WERI-Rb-1 (cell line): ENCODE results near the gene CRKL.
"Not testable (repeated sequence)": the region's sequence is repeated elsewhere in the genome, so short reads cannot be mapped to it uniquely, and the experiment has no call there.

Source experiments
- DNase-seq: peaks from one replicate; pipeline ENCODE4 v3.0.0-alpha.2; 2020
- H3K27ac ChIP-seq: fragments of 250-450 bp; sonication (Bioruptor Pico); 2 replicates; pipeline ENCODE4 v1.5.1; 2020; ENCODE audit warnings: mild to moderate bottlenecking, moderate library complexity
- H3K27me3 ChIP-seq: fragments of 250-450 bp; sonication (Bioruptor Pico); 2 replicates; pipeline ENCODE4 v1.5.1; 2021; ENCODE audit warnings: mild to moderate bottlenecking, low read depth, moderate library complexity; ENCODE audit not compliant: insufficient read depth, severe bottlenecking
- H3K36me3 ChIP-seq: fragments of 250-450 bp; sonication (Bioruptor Pico); 2 replicates; pipeline ENCODE4 v1.5.1; 2020; ENCODE audit warnings: mild to moderate bottlenecking, moderate library complexity
- H3K4me3 ChIP-seq: 2 replicates; pipeline ENCODE4 v1.5.1; 2011; ENCODE audit warnings: low read depth, mild to moderate bottlenecking, control low read depth, low read length
- H3K9me3 ChIP-seq: fragments of 250-450 bp; sonication (Bioruptor Pico); 2 replicates; pipeline ENCODE4 v1.5.1; 2021; ENCODE audit warnings: mild to moderate bottlenecking, moderate library complexity; ENCODE audit not compliant: severe bottlenecking
- CTCF ChIP-seq: IDR thresholded peaks from 2 replicates; pipeline ENCODE4 v1.5.1; 2011; ENCODE audit warnings: low read depth, mild to moderate bottlenecking, control low read depth, inconsistent platforms, low read length

The CRKL gene

GRCh38 chr22:20890975-20891374 is 26.2 kb upstream of the CRKL start:
- no peaks in the 10 kb centered on the region for H3K9me3 ChIP-seq
- peaks cover 26% of the 10 kb centered on the region for H3K36me3 ChIP-seq
- no peak overlapping the region for H3K27ac ChIP-seq
- no peak for TF ChIP-seq CTCF
- H3K4me3 ChIP-seq = no peak overlapping the region
- no peaks in the 10 kb centered on the region for H3K27me3 ChIP-seq
- DNase-seq = no peak

- H3K4me3 ChIP-seq, DNase-seq, H3K27ac ChIP-seq, H3K36me3 ChIP-seq, H3K9me3 ChIP-seq, H3K27me3 ChIP-seq: not testable (repeated sequence)
These were observed 19.5 kb upstream of the CRKL start for GRCh38 chr22:20897737-20898136.

GRCh38 chr22:20899827-20900423 is 17.3 kb upstream of the CRKL start:
- no peak overlapping the region for H3K4me3 ChIP-seq
- H3K36me3 ChIP-seq = no peaks in the 10 kb centered on the region
- no peak overlapping the region for H3K27ac ChIP-seq
- TF ChIP-seq CTCF = no peak
- no peaks in the 10 kb centered on the region for H3K9me3 ChIP-seq
- no peaks in the 10 kb centered on the region for H3K27me3 ChIP-seq
- no peak for DNase-seq

- not testable (repeated sequence) for H3K4me3 ChIP-seq, H3K36me3 ChIP-seq, H3K27ac ChIP-seq, H3K9me3 ChIP-seq, DNase-seq, H3K27me3 ChIP-seq
These were observed 15.8 kb upstream of the CRKL start for GRCh38 chr22:20901093-20902033.

- Histone ChIP-seq H3K27me3 (no peaks in the 10 kb centered on the region), H3K36me3 (no peaks in the 10 kb centered on the region), H3K4me3 (no peak overlapping the region), H3K27ac (no peak overlapping the region), H3K9me3 (no peaks in the 10 kb centered on the region)
- no peak for TF ChIP-seq CTCF
- DNase-seq = no peak
These were observed 14.1 kb upstream of the CRKL start for GRCh38 chr22:20903093-20903492.

GRCh38 chr22:20904008-20904979 is 12.9 kb upstream of the CRKL start:
- H3K9me3 ChIP-seq = no peaks in the 10 kb centered on the region

More at GRCh38 chr22:20904008-20904979, 12.9 kb upstream of the CRKL start:
- no peak for TF ChIP-seq CTCF
- Histone ChIP-seq H3K27me3 (no peaks in the 10 kb centered on the region), H3K36me3 (no peaks in the 10 kb centered on the region), H3K4me3 (no peak overlapping the region), H3K27ac (no peak overlapping the region)
- DNase-seq = no peak
